Lower leg skin (tissue), 3 donors: ENCODE data around the gene COPS7A.

Source experiments
- POLR2A ChIP-seq, 2 donors: fragments of 450-650 bp; IDR thresholded peaks; one replicate each; pipeline ENCODE4 v1.6.1; 2016 to 2017; ENCODE audit warnings: antibody characterized with exemption in 2 of 2, mild to moderate bottlenecking in 1 of 2, moderate library complexity in 1 of 2
- TF ChIP-seq, protein P1 (sequence below), 3 donors: fragments of 450-650 bp; IDR thresholded peaks; one replicate each; pipeline ENCODE4 v1.5.1; 2016; ENCODE audit warnings: antibody characterized with exemption in 3 of 3, mild to moderate bottlenecking in 3 of 3, moderate library complexity in 2 of 3

DNA sequence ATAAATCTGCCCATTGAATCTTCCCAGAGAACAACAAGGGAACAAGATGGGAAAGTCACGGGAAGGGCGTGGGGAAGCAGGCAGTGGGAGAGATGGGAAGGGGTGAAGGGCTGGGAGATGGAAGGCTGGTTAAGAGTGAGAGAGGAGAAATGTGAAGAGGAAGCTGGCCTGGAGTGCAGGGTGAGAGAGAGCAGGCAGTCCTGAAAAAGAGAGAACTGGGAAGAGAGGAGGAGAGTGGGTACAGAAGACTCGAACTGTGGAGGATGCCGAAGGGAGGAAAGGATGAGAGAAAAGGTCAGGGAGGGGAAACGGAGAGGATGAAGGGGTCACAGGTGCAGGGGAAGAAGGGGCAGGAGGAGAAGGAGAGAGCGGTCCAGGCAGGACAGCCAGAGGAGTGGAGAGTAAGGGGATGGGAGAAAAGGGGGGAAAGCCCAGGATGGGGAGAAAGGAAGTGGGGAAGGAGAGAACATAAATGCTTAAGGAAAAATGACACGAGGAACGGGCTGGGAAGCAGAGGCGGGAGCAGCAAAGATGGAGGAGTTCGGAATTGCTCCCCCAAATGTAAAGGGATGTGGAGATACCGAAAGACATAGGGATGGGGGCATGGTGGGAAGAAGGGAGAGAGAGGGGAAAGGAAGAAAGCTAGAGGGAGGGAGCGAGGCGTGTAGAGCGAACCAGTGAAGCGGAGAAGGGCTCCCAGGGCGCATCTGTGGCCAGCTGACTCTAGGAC is 24.4 kb upstream of the COPS7A start:
- TF ChIP-seq, protein P1, sequence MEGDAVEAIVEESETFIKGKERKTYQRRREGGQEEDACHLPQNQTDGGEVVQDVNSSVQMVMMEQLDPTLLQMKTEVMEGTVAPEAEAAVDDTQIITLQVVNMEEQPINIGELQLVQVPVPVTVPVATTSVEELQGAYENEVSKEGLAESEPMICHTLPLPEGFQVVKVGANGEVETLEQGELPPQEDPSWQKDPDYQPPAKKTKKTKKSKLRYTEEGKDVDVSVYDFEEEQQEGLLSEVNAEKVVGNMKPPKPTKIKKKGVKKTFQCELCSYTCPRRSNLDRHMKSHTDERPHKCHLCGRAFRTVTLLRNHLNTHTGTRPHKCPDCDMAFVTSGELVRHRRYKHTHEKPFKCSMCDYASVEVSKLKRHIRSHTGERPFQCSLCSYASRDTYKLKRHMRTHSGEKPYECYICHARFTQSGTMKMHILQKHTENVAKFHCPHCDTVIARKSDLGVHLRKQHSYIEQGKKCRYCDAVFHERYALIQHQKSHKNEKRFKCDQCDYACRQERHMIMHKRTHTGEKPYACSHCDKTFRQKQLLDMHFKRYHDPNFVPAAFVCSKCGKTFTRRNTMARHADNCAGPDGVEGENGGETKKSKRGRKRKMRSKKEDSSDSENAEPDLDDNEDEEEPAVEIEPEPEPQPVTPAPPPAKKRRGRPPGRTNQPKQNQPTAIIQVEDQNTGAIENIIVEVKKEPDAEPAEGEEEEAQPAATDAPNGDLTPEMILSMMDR (IDR thresholded peaks at IDR 0.05) = no peak
- no peak for TF ChIP-seq POLR2A (IDR thresholded peaks at IDR 0.05)
